ENCODE results near the gene BBOX1.

DNA sequence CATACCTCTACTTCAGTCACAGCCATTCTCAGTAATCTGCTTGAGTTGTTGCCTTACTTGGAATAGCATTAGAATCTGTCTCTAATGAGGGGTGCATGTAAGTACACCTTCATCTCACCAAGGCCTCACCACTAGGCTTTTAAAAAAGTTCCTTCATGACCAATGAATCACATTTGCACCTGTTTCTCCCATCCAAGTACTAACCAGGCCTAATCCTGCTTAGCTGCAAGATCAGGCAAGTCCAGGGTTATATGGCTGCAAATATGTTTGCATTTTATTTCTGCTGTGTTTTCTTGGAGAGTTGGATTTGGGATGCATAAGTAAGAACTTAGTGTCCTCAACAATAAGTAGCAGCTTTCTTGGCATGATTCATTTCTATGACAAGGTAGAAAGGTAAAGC, 66.9 kb downstream of the BBOX1 start:
- TF ChIP-seq POLR2A (IDR thresholded peaks at IDR 0.05; ENCODE audit: low read depth, low read length) (no peak), POLR2AphosphoS5 (IDR thresholded peaks at IDR 0.05; ENCODE audit: low read depth, low read length) (no peak)

All from GM12892 (cell line).